HG02763 (cell line): Measurements from ENCODE around the gene HDAC9.
"Not testable (repeated sequence)": the region's sequence is repeated elsewhere in the genome, so short reads cannot be mapped to it uniquely, and the experiment has no call there.

Experiments used
- ATAC-seq: cut with Tn5 transposase; IDR thresholded peaks from one replicate; pipeline ENCODE4 v1.9.1; 2021; ENCODE audit warnings: mild to moderate bottlenecking, moderate library complexity; ENCODE audit not compliant: unreplicated experiment

The HDAC9 gene

GRCh38 chr7:18996583-18996982, 501.0 kb downstream of the HDAC9 start:
- ATAC-seq = no peak

GRCh38 chr7:18997477-18998150, 502.1 kb downstream of the HDAC9 start:
- ATAC-seq = no peak

DNA sequence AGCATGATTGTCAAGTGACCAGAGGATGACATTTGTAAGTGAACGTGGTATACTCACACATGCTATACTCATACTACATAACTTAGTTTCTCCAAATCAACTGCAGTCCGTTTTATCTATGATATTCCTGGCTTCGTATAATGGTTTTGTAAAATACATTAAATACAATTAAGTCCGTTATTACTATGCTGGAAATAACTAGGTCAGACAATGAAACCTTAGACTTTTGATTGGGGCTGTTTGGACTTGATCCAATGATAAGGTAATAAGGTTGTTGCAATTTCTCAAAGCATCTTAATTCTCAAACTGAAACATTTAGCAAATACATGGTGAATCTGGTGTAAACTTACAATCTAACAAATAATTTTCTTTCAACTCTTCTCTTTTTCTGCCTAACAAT, 504.9 kb downstream of the HDAC9 start:
- ATAC-seq = no peak

GRCh38 chr7:19001854-19002253, 506.3 kb downstream of the HDAC9 start:
- ATAC-seq = no peak

DNA sequence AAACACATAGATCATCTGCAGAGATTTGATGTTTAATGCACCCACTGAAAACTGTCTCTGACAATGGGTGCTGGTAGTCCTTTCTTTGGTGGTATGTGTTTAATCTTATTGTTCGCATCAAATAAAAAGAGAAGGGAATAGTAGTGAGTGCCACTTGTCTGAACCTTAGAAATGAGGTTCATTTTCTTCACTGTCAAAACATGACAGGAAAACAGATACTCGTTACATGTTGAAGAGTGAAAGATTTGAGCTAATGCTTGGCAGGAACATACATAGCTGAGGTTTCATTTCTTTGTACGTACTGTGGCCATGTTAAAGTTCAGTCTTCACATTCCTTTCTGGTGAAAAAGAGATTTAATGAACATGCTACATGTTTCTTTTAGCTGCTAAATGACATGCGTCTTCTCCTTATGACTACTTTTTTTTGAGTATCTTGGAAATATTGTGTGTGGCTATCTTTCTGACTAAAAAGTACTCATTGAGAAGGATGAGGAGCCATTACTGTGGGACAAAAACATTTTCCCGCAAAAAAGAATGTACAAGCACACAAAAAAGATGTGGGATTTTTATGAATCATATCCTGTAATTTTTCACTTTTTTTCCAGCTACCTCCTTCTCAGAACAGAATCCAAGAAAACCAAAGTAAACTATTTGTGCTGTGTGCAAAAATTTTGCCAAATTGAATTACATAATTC, 513.8 kb downstream of the HDAC9 start:
- ATAC-seq = no peak

DNA sequence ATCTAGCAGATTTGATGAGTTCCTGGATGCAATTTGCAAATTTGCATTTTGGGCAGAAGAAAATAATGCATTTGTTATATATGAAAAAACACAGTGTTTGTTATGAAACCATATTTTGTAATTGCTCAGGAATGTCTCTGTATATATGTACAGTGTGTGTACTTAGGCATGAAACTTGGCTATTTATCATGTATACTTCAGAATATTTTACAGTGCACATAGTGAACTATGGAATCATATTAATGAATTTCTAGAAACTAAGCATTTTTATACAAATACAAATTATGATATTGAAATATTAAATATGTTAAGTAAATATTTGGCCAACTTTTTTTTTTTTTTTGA, 514.4 kb downstream of the HDAC9 start:
- ATAC-seq = no peak

DNA sequence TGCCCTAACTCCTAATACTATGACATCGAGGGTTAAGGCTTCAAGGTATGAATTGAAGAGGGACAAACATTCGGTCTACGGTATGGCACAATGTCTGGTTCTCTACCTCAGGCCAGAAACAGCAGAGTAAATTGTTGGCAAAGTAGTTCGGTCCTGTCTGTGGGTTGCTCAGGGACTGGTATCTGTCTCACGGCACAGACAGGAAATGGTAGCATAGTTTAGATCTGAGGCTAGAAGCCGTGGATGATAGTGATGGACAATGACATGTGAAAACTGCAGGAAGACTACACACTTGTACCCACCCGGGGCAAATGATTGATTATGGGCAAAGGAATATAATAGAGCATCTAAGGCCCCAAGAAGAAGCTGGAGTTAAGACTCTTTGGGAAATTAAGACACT, 515.7 kb downstream of the HDAC9 start:
- ATAC-seq = no peak

GRCh38 chr7:19015098-19015497, 519.5 kb downstream of the HDAC9 start:
- ATAC-seq = no peak

- ATAC-seq = no peak
These were observed 520.6 kb downstream of the HDAC9 start for GRCh38 chr7:19016140-19016539.

- ATAC-seq = no peak
These were observed 521.8 kb downstream of the HDAC9 start for GRCh38 chr7:19017374-19017773.

DNA sequence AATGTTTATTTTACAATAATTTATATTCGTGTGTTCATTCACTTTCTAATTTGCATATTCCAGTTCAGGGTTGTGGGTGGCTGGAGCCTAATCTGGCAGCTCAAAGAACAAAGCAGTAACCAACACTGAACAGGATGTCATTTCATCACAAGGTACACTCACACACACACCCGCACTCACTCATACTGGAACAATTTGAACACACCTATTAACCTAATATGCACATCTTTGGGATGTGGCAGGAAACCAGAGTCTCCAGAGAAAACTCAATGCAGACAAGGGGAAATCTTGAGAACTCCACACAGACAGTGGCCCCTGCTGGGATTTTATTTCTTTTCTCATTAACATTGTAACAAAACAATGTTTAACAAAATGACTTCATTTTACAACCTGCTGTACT, 524.5 kb downstream of the HDAC9 start:
- no peak for ATAC-seq

GRCh38 chr7:19020711-19021110, 525.2 kb downstream of the HDAC9 start:
- no peak for ATAC-seq

DNA sequence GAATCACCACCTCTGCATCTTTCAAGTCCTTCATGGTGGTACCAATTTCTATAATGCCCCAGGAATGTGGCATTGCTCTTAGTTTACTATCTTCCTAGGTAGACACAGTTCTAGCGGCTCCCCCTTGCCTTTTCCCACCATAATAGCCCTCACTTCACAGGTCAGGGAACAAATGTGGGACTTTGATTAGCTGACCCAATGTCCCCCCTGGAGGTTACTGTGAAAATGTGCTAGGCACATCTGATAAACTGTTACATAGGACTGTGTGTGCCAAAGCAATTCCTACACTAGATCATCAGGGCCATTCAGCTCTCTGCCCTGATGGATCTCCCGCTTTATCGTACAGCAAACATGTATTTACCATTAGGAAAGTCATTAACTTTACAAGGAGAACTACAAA, 527.9 kb downstream of the HDAC9 start:
- ATAC-seq = no peak

- no peak for ATAC-seq
These were observed 528.7 kb downstream of the HDAC9 start for GRCh38 chr7:19024261-19024660.

GRCh38 chr7:19026888-19027287, 531.3 kb downstream of the HDAC9 start:
- ATAC-seq = no peak

DNA sequence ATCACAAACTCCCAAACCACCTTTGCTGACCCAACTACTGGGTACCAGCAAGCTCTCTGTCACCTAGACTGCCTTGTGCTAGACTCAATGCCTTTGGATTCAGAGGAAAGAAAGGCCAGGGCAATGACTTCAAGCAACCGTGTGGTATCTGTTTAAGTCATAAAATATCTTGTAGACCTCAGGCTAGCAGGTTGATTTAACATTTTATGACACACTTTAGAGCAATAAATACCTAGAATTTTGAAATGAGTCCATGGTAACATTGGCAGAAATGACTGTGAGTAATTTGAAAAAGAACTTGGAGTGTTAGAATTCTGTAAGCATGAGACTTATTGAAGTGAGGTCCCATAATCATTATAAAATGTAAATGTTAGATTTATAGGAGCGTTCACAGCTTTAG, 534.7 kb downstream of the HDAC9 start:
- ATAC-seq = no peak

GRCh38 chr7:19032942-19033341, 537.4 kb downstream of the HDAC9 start:
- not testable (repeated sequence) for ATAC-seq

DNA sequence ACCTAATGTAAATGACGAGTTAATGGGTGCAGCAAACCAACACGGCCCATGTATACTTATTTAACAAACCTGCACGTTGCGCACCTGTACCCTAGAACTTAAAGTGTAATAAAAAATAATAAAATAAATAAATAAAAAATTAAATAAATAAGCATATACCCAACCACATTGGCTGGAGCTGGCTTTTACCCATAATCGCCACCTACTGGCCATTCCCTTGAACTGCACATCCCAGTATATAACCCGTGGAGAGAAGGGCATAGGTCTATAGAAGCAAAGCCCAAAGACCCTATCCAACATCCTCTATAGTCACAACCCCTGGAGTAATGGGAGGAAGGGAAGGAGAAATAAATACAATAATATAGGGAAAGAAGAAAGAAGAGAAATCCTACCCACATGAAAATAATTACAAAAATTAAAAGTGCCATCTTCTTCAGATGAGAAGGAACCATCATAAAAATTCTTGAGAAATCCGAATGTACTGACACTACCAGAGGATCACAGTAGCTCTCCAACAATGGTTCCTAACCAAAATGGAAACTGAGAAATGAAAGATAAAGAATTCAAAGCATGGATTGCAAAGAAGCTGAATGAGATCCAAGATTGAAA, 556.3 kb downstream of the HDAC9 start:
- ATAC-seq = peak; percentile 85
